IPS-18a (cell line): ENCODE data around the gene NGEF.

ENCODE experiments used
- H3K27ac ChIP-seq: one replicate; pipeline ENCODE4 v1.5.1; 2013; ENCODE audit warnings: low read length
- H3K27me3 ChIP-seq: one replicate; pipeline ENCODE4 v1.6.1; 2013; ENCODE audit warnings: mild to moderate bottlenecking, low read length; ENCODE audit not compliant: control insufficient read depth, insufficient read depth
- H3K36me3 ChIP-seq: one replicate; pipeline ENCODE4 v1.6.1; 2013; ENCODE audit warnings: low read depth, low read length; ENCODE audit not compliant: control insufficient read depth
- H3K4me1 ChIP-seq: one replicate; pipeline ENCODE4 v1.6.1; 2013; ENCODE audit warnings: low read depth, low read length; ENCODE audit not compliant: control insufficient read depth
- H3K4me3 ChIP-seq: one replicate; pipeline ENCODE4 v1.5.1; 2013; ENCODE audit warnings: low read length
- H3K9ac ChIP-seq: one replicate; pipeline ENCODE4 v1.6.1; 2013; ENCODE audit warnings: mild to moderate bottlenecking, low read length, moderate library complexity
- H3K9me3 ChIP-seq: one replicate; pipeline ENCODE4 v1.6.1; 2013; ENCODE audit warnings: low read depth, low read length; ENCODE audit not compliant: control insufficient read depth

Gene NGEF

DNA sequence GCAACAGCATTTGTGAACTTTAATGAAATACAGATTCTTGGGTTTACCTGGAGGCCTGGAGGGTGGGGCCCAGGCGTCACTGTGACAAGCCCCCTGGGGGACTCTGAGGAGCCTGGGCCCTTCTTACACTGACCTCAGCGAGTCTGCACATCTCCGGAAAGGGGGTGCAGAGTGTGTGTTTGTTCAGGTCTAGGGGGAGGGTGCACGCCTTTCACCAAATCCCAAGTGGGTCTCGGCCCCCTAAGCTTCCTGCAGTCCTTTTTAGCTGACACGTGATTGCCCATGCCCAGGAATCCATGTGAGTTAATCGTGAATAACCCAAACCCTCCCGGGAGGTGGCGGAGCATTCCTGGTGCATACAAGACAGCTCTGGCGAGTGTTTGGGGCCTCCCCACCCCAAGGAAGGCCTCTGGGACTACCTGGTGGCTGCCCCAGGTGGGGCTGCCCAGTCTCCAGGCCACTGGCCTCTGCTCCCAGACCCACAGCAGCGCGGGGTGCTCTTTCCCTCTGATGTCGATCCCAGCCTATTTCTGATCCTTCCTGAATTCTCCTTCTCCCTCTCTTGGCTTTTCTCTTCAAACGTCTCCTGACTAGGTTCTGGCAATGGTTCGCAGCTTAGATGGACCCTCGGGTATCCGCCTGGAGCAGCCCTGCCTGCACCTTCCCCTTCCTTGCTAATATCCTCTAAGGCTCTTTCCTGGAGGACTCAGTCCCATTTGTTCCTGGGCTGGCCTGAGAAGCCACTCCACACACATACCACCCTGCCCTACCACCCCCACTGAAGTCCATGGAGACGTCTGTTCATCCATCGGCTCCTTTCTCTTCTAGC, 10.0 kb downstream of the NGEF start:
- H3K4me1 ChIP-seq, result no peaks in the 10 kb centered on the region
- no peak overlapping the region for H3K9ac ChIP-seq
- no peak overlapping the region for H3K27ac ChIP-seq
- H3K9me3 ChIP-seq, result no peaks in the 10 kb centered on the region
- H3K4me3 ChIP-seq, result no peak overlapping the region
- H3K36me3 ChIP-seq, result no peaks in the 10 kb centered on the region
- no peaks in the 10 kb centered on the region for H3K27me3 ChIP-seq

DNA sequence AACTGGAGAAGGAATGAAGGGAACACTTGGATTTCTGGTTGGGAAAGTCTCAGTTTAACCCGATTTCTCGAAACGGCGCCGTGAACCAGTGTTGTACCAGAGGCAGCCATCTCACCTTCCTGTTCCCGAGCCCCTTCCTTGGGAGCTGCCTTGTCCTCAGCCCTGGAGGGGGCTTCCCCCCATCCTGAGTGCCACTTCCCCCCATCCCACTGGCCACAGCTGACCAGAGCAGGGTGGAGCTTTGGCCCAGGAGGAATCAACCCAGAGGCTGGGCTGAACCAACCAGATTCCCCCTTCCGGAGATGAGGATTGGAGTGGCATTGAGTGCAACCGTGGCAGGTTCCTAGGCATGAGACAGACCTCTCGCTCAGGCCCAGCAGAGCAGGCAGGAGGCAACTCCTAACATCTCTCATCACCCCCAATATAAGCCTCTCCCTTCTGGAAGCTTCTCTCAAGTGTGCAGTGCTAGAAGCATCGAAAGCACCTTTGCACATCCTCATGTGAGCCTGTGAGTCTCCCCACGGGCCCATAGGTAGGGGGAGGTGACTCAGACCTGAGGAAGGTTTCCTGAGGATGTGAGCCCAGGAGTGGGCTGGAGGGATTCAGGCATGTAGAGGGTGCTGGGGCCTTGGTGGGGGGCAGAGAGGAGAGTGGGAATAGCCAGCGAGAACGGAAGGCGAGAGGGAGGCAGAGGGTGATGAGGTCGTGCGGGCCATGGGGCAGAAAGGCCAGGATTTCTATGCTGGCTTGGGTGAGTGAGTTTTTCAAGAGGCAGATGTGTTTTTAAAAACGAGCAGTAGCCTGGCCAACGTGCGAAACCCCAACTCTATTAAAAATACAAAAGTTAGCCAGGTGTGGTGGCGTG, 11.9 kb downstream of the NGEF start:
- H3K4me3 ChIP-seq, result no peak overlapping the region
- no peak overlapping the region for H3K27ac ChIP-seq
- H3K9me3 ChIP-seq, result no peaks in the 10 kb centered on the region
- no peaks in the 10 kb centered on the region for H3K27me3 ChIP-seq
- no peaks in the 10 kb centered on the region for H3K4me1 ChIP-seq
- H3K36me3 ChIP-seq, result no peaks in the 10 kb centered on the region
- no peak overlapping the region for H3K9ac ChIP-seq

DNA sequence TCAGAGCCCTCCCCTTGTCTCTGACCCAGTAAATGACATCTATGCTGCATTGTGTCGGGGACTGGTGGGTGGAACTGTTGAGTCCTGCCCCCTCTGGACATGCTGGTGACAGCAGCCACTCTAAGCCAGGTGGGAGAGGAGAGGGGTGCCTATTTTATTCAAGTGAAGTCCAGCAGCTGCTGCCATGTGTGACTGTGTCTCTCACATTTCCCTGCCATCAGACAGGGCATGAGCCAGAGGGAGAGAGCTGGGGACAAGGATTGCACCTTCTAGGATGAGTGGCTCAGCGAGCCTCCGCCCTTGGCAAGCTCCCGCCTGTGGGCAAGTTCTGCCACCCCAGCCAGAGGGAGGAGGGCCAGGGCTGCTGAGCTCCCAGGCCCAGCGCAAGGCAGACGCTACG, 13.7 kb downstream of the NGEF start:
- no peaks in the 10 kb centered on the region for H3K9me3 ChIP-seq
- H3K9ac ChIP-seq, result no peak overlapping the region
- H3K4me1 ChIP-seq, result no peaks in the 10 kb centered on the region
- no peak overlapping the region for H3K4me3 ChIP-seq
- H3K27me3 ChIP-seq, result no peaks in the 10 kb centered on the region
- no peak overlapping the region for H3K27ac ChIP-seq
- no peaks in the 10 kb centered on the region for H3K36me3 ChIP-seq

GRCh38 chr2:232998666-232998985, 14.4 kb downstream of the NGEF start:
- Histone ChIP-seq H3K27ac (no peak overlapping the region), H3K9ac (no peak overlapping the region), H3K4me3 (no peak overlapping the region), H3K9me3 (no peaks in the 10 kb centered on the region), H3K4me1 (no peaks in the 10 kb centered on the region), H3K27me3 (no peaks in the 10 kb centered on the region), H3K36me3 (no peaks in the 10 kb centered on the region)

DNA sequence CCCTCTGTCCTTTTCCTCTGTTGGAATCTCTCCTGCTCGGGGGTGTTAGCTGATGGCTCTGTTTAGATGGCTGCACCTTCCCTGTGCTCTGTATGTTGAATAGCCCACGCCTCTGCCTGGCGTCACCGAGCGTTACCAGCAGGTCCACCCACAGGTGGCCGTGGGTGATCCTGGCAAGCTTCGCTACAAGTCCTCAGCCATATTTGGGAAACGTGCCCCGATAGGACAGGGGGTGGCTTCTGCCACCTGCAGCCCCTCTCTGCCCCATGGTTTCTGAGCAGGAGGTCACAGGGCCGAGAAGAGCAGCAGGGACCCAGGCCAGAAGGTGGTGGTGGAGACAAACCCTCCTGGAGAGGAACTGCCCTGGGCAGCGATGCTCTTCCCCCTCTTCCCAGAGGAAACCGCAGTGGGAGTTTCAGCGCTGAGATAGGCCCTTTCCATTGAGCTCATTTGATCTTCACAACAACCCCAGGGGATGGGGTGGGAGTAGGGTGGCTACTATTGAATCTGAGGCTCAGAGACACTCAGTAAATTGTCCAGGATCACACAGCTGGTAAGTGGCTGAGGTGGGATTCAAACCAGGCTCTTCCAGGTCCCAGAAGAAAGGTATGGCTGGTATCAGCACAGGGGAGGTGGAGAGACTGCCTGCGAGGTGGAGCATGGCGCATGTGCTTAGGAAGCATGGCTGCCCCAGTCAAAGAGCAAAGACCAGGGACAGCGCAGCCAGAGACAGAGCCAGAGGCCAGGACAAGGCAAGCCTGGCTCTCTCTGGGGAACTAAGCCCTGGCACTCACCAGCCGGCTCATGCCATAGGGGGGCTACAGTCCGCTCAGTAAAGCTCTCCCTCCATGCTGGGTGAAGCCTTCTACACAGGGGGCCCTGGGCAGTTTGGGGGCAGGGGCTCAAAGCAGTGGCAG, 15.0 kb downstream of the NGEF start:
- no peak overlapping the region for H3K27ac ChIP-seq
- no peaks in the 10 kb centered on the region for H3K9me3 ChIP-seq
- H3K27me3 ChIP-seq, result no peaks in the 10 kb centered on the region

DNA sequence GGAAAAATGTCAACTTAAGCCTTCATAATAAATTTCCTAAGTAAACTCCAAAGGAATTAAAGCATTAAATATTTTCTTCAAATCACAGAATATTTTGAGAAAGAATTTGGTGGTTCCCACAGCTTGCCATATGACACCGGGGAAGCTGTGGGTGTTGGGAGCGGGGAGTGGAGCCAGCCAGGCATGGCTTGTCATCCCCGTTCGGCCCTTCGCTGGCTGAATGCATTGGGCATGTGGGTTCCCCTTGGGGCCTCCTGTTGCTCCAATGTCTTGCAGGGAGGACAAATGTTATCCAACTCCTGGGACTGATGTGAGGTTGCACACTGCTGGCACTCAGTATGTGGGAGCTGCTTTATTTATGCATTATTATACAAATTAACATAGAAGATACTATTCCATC, 18.6 kb downstream of the NGEF start:
- Histone ChIP-seq H3K9me3 (no peaks in the 10 kb centered on the region), H3K27me3 (no peaks in the 10 kb centered on the region), H3K36me3 (no peaks in the 10 kb centered on the region), H3K9ac (no peak overlapping the region), H3K4me1 (no peaks in the 10 kb centered on the region), H3K4me3 (no peak overlapping the region), H3K27ac (no peak overlapping the region)

More for the DNA sequence above, 15.0 kb downstream of the NGEF start:
- no peaks in the 10 kb centered on the region for H3K36me3 ChIP-seq
- H3K4me3 ChIP-seq, result no peak overlapping the region
- H3K9ac ChIP-seq, result no peak overlapping the region
- no peaks in the 10 kb centered on the region for H3K4me1 ChIP-seq

DNA sequence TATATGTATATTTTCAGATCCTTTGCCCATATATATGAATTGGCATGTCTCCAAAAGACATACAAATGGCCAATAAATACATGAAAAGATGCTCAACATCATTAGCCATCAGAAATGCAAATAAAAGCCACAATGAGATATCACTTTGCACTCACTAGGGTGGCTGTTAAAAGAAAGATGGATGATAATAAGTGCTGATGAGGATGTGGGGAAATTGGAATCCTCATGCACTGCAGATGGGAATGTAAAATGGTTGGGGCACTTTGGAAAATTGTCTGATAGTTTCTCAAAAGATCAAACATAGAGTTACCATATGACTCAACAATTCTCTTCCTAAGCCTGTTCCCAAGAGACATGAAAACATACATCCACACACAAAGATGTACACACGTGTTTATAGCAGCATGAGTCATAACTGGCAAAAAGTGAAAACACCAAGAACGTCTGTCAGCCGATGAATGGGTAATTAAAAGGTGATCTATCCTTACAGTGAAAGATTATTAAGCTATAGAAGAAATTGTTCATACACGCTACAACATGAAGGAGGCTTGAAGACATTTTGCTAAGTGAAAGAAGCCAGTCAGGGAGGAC, 19.7 kb downstream of the NGEF start:
- Histone ChIP-seq H3K27me3 (no peaks in the 10 kb centered on the region), H3K4me3 (no peak overlapping the region), H3K9ac (no peak overlapping the region), H3K36me3 (no peaks in the 10 kb centered on the region), H3K4me1 (no peaks in the 10 kb centered on the region), H3K9me3 (no peaks in the 10 kb centered on the region), H3K27ac (no peak overlapping the region)

DNA sequence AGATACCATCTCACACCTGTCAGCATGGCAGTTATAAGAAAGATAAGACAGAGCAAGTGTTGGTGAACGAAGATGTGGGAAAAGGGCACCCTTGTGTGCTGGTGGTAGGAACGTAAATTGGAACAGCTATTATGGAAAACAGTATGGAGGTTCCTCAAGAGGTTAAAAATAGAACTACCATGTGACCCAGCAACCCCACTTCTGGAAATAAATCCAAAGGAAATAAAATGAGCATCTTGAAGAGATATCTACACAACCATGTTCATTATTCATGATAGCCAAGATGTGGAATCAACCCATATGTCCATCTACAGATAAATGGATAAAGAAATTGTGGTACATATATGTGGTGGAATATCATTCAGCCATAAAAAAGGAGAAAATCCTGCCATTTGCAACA, 26.9 kb downstream of the NGEF start:
- H3K9ac ChIP-seq, result no peak overlapping the region
- H3K27me3 ChIP-seq, result no peaks in the 10 kb centered on the region
- no peaks in the 10 kb centered on the region for H3K9me3 ChIP-seq
- H3K27ac ChIP-seq, result no peak overlapping the region
- no peak overlapping the region for H3K4me3 ChIP-seq
- peaks cover 11% of the 10 kb centered on the region for H3K4me1 ChIP-seq
- no peaks in the 10 kb centered on the region for H3K36me3 ChIP-seq

DNA sequence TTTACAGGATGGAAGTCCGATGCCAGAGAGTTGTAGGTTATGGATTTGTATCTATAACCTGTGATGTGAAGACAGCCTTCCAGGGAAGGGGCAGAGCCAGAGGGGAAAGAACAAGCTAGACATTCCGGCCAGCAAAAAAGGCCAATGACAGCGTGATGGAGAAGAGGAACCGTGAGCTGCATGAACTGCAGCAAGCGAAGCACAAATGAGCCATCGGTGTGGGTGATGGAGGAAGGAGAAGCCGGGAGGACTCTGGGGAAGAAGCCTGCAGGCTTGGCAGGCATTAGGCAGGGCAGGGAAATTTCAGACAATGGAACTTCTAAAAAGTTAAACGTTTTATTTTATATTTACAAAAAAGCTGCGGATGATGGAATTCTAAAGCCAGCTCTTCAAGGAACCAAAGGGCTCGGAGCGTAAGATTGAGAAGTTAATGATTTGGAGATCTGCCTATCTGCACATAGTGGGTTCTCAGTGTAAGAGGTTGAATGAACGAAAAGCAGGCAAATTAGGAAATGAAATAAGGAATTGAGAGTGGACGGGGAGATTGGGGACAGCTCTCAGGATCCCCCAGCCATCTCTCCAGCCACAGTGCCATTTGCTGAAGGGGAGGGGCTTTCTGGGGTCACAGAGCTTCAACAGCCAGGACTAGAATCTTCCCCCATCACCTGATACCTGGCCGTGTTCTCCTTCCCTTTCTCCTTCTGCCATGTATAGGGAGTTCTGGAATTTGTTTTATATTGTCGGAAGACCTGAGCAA, 28.4 kb downstream of the NGEF start:
- no peaks in the 10 kb centered on the region for H3K9me3 ChIP-seq
- no peak overlapping the region for H3K27ac ChIP-seq
- peaks cover 11% of the 10 kb centered on the region for H3K4me1 ChIP-seq
- no peak overlapping the region for H3K4me3 ChIP-seq
- no peaks in the 10 kb centered on the region for H3K27me3 ChIP-seq
- no peak overlapping the region for H3K9ac ChIP-seq
- H3K36me3 ChIP-seq, result no peaks in the 10 kb centered on the region

DNA sequence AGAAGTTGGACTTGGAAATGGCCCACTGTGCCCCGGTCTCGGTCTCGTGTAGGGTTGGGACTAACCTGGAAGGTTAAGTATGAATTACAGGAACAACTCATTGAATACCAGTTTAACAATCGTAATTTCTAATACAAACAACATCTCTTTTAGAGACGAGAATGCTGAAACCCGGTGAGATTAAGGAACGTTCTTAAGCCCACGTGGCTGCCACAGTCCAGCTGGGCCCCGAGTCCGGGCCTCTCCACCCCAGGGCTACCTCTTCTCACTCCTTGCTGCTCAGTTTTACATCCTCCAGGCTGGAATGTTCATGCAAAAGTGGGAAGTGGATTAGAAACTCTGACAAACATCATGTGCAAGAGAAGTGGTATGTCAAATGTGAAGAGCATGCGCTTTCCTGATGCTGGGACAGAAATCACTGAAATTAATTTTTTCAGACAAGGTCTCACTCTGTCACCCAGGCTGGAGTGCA, 29.4 kb downstream of the NGEF start:
- Histone ChIP-seq H3K4me1 (peaks cover 11% of the 10 kb centered on the region), H3K9ac (no peak overlapping the region), H3K4me3 (no peak overlapping the region), H3K27me3 (no peaks in the 10 kb centered on the region), H3K36me3 (no peaks in the 10 kb centered on the region), H3K9me3 (no peaks in the 10 kb centered on the region), H3K27ac (no peak overlapping the region)
